BE2C (cell line): ENCODE data around the gene YJEFN3.

Source experiments
- DNase-seq: peaks from one replicate; pipeline ENCODE4 v3.0.0-alpha.2; 2020
- H3K27me3 ChIP-seq: fragments of 250-450 bp; sonication (Bioruptor Pico); 2 replicates; pipeline ENCODE4 v1.5.1; 2020; ENCODE audit warnings: mild to moderate bottlenecking
- H3K36me3 ChIP-seq: fragments of 250-450 bp; sonication (Bioruptor Pico); 2 replicates; pipeline ENCODE4 v1.5.1; 2020; ENCODE audit warnings: mild to moderate bottlenecking
- H3K4me1 ChIP-seq: fragments of 250-450 bp; sonication (Bioruptor Pico); 2 replicates; pipeline ENCODE4 v1.5.1; 2020
- H3K4me3 ChIP-seq: 2 replicates; pipeline ENCODE4 v1.5.1; 2011; ENCODE audit warnings: low read depth, low read length
- H3K9me3 ChIP-seq: fragments of 250-450 bp; sonication (Bioruptor Pico); 2 replicates; pipeline ENCODE4 v1.5.1; 2020
- CTCF ChIP-seq: IDR thresholded peaks from 2 replicates; pipeline ENCODE4 v1.5.1; 2012; ENCODE audit warnings: mild to moderate bottlenecking, low read depth, low read length

Gene YJEFN3

DNA sequence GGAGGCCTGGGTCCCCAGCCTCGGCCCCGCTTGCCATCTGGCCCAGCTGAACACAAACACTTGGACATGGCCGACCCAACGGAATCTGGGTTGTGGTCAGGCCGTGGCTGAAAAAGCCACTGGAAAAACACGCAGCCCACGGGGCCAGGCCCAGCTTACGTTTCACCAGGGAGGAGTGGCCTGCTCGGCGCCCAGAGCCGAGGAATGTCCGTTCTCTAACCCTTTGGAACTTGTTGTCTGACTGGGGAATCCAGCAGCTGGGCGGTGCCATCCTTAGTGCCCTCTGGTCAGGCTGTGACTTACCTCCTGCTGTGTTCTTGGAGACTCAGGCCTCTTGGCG is 23.1 kb downstream of the YJEFN3 start:
- Histone ChIP-seq H3K4me1 (no peaks in the 10 kb centered on the region), H3K4me3 (no peak overlapping the region), H3K9me3 (no peaks in the 10 kb centered on the region), H3K27me3 (no peaks in the 10 kb centered on the region), H3K36me3 (no peaks in the 10 kb centered on the region)
- no peak for TF ChIP-seq CTCF
- DNase-seq, result no peak

GRCh38 chr19:19552798-19553197 is 24.1 kb downstream of the YJEFN3 start:
- Histone ChIP-seq H3K4me3 (no peak overlapping the region), H3K9me3 (no peaks in the 10 kb centered on the region), H3K4me1 (no peaks in the 10 kb centered on the region), H3K36me3 (no peaks in the 10 kb centered on the region), H3K27me3 (no peaks in the 10 kb centered on the region)
- peak; percentile 46 for TF ChIP-seq CTCF
- DNase-seq, result peak; percentile 48

DNA sequence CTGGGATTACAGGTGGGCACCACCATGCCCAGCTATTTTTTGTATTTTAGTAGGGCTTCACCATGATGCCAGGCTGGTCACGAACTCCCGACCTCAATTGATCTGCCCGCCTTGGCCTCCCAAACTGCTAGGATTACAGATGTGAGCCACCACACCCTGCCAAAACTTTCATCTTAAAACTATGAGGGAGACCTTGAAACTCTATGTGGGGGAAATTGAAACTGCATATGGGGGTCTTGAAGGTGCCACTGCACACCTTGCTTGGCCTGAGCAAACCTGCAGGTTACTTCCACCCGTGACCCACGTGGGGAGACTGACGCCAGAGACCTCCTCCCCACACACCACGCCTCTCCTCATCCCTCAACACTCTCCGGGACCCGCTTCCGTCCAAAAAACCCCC is 25.0 kb downstream of the YJEFN3 start:
- no peak for TF ChIP-seq CTCF
- no peaks in the 10 kb centered on the region for H3K36me3 ChIP-seq
- no peak for DNase-seq
- no peaks in the 10 kb centered on the region for H3K4me1 ChIP-seq
- no peaks in the 10 kb centered on the region for H3K9me3 ChIP-seq
- no peaks in the 10 kb centered on the region for H3K27me3 ChIP-seq
- H3K4me3 ChIP-seq, result no peak overlapping the region

DNA sequence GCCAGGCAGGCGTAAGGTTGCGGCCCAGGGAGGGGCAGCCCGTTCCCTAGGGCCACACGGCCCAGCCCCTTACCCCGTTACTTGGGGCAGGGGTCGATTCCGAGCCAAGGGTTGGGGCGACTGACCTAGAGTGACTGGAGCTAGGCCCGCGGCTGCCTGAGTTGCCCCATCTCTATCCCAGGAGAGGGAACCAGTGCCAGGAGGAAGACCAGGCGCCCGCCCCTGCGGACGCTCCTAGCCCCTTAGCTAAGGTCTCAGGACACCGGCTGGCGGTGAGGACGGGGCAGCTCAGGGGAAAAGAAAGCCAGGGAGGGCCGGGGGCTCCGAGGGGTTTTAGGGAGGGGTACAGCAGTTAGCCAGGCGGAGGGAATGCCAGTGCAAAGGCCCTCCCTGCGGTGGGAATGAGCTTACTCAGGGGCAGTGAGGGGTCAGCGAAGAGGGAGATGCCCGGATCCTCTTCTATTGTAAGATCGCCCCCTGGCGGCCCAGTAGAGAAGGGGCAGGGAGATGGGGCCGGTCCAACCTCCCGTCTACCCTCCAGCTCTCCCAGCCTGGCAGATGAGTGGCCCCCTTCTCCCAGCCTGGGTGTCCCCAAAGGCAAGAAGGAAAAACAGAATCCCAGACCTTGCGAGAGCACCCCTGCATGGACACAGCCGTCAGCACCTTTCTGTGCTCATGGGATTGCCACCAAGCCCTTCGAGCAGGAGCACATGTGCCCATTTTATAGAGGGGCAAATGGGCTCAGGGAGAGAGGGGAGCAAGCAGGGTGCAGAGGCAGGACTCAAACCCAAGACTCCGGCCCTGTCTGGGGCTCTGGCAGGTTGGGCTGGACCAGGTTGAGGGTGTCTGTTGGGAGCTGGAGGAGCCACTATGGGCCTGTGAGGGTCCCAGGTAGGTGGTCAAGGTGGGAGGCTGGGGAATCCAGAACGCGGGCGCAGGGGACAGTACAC is 25.6 kb downstream of the YJEFN3 start:
- DNase-seq, result no peak
- no peak overlapping the region for H3K4me3 ChIP-seq
- no peaks in the 10 kb centered on the region for H3K36me3 ChIP-seq
- no peaks in the 10 kb centered on the region for H3K4me1 ChIP-seq
- H3K9me3 ChIP-seq, result no peaks in the 10 kb centered on the region
- TF ChIP-seq CTCF, result peak; percentile 59
- no peaks in the 10 kb centered on the region for H3K27me3 ChIP-seq

GRCh38 chr19:19558055-19558454 is 29.3 kb downstream of the YJEFN3 start:
- Histone ChIP-seq H3K4me1 (no peaks in the 10 kb centered on the region), H3K4me3 (no peak overlapping the region), H3K9me3 (no peaks in the 10 kb centered on the region), H3K36me3 (no peaks in the 10 kb centered on the region), H3K27me3 (no peaks in the 10 kb centered on the region)
- no peak for DNase-seq
- no peak for TF ChIP-seq CTCF

DNA sequence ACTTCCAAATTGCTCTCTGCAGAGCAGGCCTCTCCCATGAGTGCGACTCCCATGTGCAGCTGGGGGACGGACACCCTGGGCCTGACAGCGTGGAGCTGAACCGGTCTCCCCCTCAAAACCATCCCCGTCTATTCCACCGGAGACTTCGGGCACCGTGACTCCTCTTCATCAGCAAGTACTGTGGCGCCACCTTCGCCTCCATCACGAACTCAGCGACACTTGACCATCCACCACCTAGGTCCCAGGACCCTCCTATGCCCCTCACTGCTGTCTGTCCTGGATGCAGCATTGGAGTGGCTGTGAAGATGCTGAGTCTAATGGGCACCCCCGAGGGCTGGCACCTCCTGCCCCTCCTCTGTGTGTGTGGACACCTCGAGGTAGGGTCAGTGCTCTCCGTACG is 29.9 kb downstream of the YJEFN3 start:
- Histone ChIP-seq H3K27me3 (no peaks in the 10 kb centered on the region), H3K36me3 (no peaks in the 10 kb centered on the region), H3K4me1 (no peaks in the 10 kb centered on the region), H3K4me3 (no peak overlapping the region), H3K9me3 (no peaks in the 10 kb centered on the region)
- no peak for TF ChIP-seq CTCF
- DNase-seq, result no peak
